ENCODE data around the gene CAPN15. TPM values are rescaled to one million over a fixed set of nuclear protein-coding genes. Genes with fewer than 3 reads are reported as not detected.

Gene CAPN15
- total and polyA plus RNA-seq, 9 of the 15 experiments (the other 6 are each of a cell fraction or from before 2014, with no cell fraction given): 0.62 to 111 (median 14.2) TPM

DNA sequence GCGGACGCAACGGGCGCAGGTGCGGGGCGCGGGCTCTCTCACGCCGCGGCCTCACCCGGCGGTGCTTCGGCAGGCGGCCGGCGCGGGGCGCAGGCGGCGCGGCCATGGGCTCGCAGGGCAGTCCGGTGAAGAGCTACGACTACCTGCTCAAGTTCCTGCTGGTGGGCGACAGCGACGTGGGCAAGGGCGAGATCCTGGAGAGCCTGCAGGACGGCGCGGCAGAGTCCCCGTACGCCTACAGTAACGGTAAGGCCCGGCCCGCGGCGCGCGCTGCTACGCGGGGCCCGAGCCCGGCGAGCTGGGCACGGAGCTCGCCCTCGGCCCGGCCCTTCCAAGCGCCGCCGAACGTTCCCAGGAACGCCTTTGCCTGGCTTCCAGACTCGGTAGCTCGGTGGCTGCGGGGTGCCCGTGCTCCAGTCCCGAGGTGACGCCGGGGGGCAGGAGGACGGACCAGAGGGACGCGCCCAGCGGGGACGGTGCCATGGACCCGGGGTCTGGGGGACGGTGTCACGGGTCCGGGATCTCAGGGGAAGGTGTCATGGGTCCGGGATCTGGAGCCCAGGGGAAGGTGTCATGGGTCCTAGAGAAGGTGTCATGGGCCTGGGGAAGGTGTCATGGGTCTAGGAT lies 62.8 kb downstream of the CAPN15 start (continued):
- TF ChIP-seq POLR2AphosphoS2 (IDR thresholded peaks at IDR 0.05; ENCODE audit: low read length) (no peak), MCM7 (IDR thresholded peaks at IDR 0.05) (no peak), CCNT2 (IDR thresholded peaks at IDR 0.05; ENCODE audit: borderline replicate concordance, extremely low read depth, insufficient read length, low read depth, low read length) (peak; percentile 55), ILK (tag; IDR thresholded peaks at IDR 0.05; ENCODE audit: borderline replicate concordance, low read depth) (no peak), ZNF75A (CRISPR knock-in tag; IDR thresholded peaks at IDR 0.05) (no peak), CEBPB (tag; IDR thresholded peaks at IDR 0.05) (no peak), SIX5 (IDR thresholded peaks at IDR 0.05; ENCODE audit: borderline replicate concordance in 1 of 2, insufficient read depth in 1 of 2, low read depth in 1 of 2, low read length in 2 of 2) (no peak), SP2 (IDR thresholded peaks at IDR 0.05; ENCODE audit: extremely low read depth, low read depth, low read length, poor library complexity, severe bottlenecking) (no peak), ZFP36 (IDR thresholded peaks at IDR 0.05; ENCODE audit: low read depth, low read length, partially characterized antibody) (no peak), ZFPM2 (CRISPR knock-in tag; IDR thresholded peaks at IDR 0.05) (no peak), HDAC1 (IDR thresholded peaks at IDR 0.05) (no peak), ESRRA (IDR thresholded peaks at IDR 0.05; ENCODE audit: borderline replicate concordance, low read depth) (no peak), TAF15 (IDR thresholded peaks at IDR 0.05; ENCODE audit: low read depth, low read length) (no peak), CBFA2T2 (conservative IDR thresholded peaks at IDR 0.05) (no peak)
- TF ChIP-seq, protein P1, sequence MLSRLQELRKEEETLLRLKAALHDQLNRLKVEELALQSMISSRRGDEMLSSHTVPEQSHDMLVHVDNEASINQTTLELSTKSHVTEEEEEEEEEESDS (CRISPR knock-in tag; IDR thresholded peaks at IDR 0.05): no peak
- TF ChIP-seq, protein P2, sequence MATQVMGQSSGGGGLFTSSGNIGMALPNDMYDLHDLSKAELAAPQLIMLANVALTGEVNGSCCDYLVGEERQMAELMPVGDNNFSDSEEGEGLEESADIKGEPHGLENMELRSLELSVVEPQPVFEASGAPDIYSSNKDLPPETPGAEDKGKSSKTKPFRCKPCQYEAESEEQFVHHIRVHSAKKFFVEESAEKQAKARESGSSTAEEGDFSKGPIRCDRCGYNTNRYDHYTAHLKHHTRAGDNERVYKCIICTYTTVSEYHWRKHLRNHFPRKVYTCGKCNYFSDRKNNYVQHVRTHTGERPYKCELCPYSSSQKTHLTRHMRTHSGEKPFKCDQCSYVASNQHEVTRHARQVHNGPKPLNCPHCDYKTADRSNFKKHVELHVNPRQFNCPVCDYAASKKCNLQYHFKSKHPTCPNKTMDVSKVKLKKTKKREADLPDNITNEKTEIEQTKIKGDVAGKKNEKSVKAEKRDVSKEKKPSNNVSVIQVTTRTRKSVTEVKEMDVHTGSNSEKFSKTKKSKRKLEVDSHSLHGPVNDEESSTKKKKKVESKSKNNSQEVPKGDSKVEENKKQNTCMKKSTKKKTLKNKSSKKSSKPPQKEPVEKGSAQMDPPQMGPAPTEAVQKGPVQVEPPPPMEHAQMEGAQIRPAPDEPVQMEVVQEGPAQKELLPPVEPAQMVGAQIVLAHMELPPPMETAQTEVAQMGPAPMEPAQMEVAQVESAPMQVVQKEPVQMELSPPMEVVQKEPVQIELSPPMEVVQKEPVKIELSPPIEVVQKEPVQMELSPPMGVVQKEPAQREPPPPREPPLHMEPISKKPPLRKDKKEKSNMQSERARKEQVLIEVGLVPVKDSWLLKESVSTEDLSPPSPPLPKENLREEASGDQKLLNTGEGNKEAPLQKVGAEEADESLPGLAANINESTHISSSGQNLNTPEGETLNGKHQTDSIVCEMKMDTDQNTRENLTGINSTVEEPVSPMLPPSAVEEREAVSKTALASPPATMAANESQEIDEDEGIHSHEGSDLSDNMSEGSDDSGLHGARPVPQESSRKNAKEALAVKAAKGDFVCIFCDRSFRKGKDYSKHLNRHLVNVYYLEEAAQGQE (IDR thresholded peaks at IDR 0.05; ENCODE audit: borderline replicate concordance): no peak
- TF ChIP-seq, protein P2 (CRISPR knock-in tag; IDR thresholded peaks at IDR 0.05; ENCODE audit: low read depth): peak; percentile 72
- TF ChIP-seq, protein P3, sequence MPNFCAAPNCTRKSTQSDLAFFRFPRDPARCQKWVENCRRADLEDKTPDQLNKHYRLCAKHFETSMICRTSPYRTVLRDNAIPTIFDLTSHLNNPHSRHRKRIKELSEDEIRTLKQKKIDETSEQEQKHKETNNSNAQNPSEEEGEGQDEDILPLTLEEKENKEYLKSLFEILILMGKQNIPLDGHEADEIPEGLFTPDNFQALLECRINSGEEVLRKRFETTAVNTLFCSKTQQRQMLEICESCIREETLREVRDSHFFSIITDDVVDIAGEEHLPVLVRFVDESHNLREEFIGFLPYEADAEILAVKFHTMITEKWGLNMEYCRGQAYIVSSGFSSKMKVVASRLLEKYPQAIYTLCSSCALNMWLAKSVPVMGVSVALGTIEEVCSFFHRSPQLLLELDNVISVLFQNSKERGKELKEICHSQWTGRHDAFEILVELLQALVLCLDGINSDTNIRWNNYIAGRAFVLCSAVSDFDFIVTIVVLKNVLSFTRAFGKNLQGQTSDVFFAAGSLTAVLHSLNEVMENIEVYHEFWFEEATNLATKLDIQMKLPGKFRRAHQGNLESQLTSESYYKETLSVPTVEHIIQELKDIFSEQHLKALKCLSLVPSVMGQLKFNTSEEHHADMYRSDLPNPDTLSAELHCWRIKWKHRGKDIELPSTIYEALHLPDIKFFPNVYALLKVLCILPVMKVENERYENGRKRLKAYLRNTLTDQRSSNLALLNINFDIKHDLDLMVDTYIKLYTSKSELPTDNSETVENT (CRISPR knock-in tag; IDR thresholded peaks at IDR 0.05): 0 out of 2 replicates have a peak, but pooled peaks have one; percentile 43

All from K562 (cell line).